Limb (tissue), 2 donors: ENCODE results near the gene TCERG1L.
A peak's percentile ranks its signal among the peaks of the same experiment; 100 is the strongest.

Experiments used
- DNase-seq, 2 donors: peaks; one replicate each; pipeline ENCODE4 v3.0.0-alpha.2; 2016; ENCODE audit errors: extremely low spot score in 2 of 2

TCERG1L gene

GRCh38 chr10:131207584-131208532, 103.7 kb downstream of the TCERG1L start:
- DNase-seq: peak in 1 of 2 donors; percentile 9

GRCh38 chr10:131207176-131207575, 104.3 kb downstream of the TCERG1L start:
- peak in 1 of 2 donors; percentile 23 for DNase-seq

DNA sequence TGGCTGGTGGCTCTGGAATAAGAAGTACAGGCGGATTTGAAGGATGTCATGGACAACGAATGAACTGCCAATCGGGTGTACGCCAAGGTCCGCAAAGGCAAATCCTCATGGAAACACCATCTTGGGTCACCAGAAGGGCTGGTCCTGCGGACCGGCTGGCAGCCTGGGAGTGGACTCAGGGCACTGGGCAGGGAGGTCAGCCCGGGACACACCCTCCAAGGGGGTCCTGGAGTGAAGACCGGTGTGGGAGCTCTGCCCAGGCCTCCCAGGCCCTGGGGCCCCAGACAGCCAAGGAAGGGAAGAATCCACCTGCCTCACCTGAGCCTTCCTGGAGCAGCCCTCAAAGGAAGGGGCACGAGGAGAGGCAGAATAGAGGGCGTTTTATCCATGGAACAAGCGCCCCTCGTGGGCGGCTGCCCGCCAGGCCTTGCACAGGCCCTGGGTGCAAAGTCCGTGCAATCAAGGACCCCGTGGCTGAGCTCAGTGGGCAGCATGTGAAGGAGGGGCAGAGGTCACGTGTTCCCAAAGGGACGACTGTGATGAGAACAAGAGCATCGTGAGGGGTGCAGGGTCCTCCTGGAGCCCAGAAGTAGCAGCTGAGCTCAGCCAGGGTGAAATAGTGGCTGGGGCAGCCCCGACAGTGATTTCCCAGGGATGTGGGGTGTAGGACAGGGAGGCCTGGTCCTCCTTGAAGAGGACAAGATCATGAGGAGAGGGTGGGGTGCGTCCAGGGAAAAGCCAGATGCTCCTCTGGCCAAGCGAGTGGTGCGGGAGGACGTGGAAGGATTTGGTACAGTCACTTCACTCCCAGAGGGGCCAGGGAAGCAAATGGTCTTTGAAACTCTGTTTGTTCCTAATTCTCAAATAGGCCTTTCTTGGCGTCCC, 105.2 kb downstream of the TCERG1L start:
- peak in 1 of 2 donors; percentile 12 for DNase-seq

DNA sequence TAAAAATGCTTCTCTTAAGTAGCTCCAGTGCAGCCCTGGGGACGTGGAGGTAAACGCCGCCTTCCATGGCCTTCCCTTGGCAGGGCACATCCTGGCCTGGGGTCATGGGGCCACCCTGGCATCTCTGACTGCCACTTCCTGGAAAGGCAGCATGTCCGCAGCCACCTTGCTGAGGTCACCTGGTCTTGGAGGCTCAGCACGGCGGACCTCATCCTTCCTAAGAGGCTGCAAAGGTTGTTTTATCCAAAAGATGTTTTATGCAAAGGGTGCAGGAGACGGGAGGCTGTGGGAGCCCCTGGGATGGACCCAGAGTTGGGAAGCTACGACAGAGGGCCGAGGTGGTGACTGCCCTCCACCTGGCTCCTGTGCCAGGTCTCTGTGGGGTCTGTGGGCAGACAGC, 106.0 kb downstream of the TCERG1L start:
- peak in 1 of 2 donors; percentile 6 for DNase-seq

DNA sequence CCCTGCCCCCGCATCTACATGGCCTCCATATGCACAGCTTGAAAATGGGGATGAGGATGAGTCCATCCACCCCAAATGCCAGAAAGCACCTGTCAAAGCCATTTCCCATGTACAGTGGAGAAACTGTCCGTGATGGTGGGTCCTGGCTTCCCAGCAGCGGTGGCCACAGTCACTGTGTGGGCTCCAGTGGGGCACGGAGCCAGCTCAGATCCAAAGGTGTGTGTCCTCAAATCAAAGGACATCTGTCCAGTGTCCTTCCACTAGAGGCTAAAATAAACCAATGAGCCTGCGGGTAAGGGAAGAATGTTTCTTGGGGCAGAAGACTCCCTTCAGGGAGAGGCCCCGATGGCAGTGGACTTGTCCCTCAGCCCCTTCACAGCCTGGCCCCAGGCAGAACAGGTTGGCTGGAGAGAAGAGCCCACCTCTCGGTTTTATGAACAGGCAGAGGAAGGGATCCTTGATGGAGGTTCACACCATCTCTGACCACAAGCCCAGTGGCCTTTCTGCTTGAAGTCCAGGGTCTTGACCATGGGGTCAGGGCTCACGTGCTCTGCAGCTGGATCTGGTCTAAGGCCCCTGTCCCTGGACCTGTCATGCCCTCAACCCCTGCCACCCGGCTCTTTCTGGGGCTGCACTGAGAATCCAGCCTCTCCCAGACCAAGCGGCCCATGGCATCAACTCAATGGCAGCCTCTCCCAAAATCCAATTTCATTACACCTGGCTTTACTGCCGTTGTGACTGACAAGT, 106.9 kb downstream of the TCERG1L start:
- peak in 1 of 2 donors; percentile 15 for DNase-seq

- peak in 1 of 2 donors; percentile 18 for DNase-seq
Measured at GRCh38 chr10:131203456-131204357, 107.8 kb downstream of the TCERG1L start.

DNA sequence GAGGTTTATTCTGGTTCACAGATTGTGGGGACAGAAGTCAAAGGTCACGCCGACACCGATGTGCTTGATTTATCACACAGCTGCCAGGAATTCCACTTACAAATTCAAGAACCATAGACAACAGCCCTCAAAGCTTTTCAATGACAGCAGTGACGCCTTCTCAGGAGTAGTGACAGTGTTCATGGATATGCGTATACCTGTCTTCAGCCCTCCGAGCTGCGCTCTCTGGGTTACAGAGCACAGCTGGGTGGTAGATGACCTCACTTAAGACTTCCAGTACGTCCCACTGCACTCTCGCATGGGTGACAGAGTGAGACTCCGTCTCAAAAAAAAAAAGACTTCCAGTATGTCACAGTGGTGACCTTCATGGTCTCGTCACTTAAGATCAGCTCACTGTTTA, 108.5 kb downstream of the TCERG1L start:
- no peak for DNase-seq

DNA sequence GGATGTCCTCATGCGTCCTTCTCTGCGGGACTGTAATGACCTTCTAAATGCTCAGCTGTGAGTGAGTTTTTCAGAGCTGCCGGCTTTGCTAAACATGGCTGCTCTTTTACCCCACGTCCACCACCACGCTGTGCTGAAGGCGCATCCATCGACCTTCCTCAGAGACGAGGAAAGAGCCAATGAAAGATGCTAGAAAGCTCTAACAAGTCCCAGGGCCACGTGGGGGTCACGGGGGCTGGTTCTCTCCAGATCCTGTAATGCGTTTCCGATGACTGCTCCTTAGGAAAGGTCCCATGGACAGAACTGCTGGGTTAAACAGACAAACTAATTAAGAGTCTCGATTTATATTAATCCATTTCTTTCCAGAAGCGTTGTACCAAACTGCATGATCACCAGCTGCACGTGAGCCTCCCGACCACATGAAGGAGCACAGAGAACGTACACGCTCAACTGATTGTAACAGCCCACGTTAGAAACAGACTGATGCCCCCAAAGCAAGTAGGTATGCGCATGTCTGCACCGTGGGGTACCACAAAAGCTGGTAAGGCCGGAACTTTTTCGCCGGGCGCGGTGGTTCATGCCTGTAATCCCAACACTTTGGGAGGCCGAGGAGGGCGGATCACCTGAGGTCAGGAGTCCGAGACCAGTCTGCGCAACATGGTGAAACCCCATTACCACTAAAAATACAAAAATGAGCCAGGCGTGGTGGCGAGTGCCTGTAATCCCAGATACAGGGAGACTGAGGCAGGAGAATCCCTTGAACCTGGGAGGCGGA, 109.6 kb downstream of the TCERG1L start:
- DNase-seq: no peak

- no peak for DNase-seq
Measured at GRCh38 chr10:131200856-131201470, 110.6 kb downstream of the TCERG1L start.

- peak in 1 of 2 donors; percentile 11 for DNase-seq
Measured at GRCh38 chr10:131199646-131200045, 111.9 kb downstream of the TCERG1L start.

GRCh38 chr10:131198843-131199242, 112.7 kb downstream of the TCERG1L start:
- peak in 1 of 2 donors; percentile 13 for DNase-seq

DNA sequence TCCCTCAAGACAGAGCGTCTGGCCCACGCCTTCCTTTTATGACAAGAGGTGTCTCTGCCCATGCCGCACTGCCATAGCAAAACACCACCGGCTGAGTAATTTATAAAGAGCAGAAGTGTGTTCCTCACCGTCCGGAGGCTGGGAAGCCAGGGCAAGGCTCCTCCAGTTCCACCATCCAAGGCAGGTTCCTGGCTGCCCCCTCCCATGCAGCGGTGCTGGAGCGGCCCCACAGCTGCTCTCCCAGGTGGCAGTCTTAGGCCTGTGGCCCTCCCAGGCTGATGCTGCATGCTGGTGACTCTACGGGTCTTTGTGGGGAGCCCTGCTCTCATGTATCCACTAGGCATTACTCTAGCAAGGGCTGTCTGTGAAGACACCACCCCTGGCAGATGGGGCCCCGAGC, 113.1 kb downstream of the TCERG1L start:
- DNase-seq: peak in 1 of 2 donors; percentile 10

- no peak for DNase-seq
Measured at GRCh38 chr10:131196176-131196885, 115.2 kb downstream of the TCERG1L start.

- DNase-seq: peak in 1 of 2 donors; percentile 11
Measured at GRCh38 chr10:131195558-131196159, 115.9 kb downstream of the TCERG1L start.

DNA sequence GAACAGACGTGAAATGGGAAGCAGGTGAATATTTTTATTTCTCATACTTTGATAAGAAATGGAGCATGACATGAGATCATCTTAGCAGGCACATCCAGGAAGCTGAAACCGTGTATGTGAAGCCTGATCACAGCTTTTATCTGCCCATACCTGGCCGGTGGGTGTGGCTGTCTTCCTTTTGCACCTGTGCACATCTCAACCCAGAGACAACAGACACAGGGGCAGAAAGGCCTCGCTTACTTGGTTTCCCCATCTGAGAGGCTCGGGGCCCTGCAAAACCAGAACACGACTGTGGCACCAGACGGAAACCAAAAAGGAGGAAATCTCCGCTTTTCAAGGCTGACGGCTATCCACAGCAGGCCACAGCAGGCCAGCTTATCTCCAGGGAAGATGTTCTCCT, 116.4 kb downstream of the TCERG1L start:
- peak in 1 of 2 donors; percentile 9 for DNase-seq

DNA sequence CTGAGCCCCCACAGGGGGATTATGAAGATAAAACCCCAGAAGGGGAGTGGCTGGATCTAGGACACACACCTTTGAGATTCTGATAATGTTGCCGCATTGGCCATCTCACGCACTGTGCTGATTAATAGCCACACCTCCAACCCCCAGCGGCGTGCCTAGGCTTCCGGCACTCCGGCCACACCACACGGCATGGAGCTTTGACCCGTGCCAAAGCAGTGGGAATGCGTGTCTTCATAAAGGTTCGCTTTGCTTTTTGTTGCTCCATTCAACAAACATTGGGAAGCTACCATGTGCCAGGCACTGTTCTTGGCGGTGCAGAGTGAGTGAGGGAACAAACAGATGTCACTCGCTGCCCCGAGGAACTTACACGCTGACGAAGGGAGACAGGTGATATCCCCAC, 117.6 kb downstream of the TCERG1L start:
- no peak for DNase-seq

GRCh38 chr10:131188494-131188893, 123.0 kb downstream of the TCERG1L start:
- DNase-seq: no peak

- DNase-seq: no peak
Measured at GRCh38 chr10:131187926-131188325, 123.6 kb downstream of the TCERG1L start.
